Activated T-cell treated with anti-CD3 and anti-CD28 coated beads, Interleukin-2, amount 50 U/mL, for 4 hours (primary cell): ENCODE results near the gene MYLK. TPM values are rescaled to one million over a fixed set of nuclear protein-coding genes. Genes with fewer than 3 reads are reported as not detected.
"Not testable (repeated sequence)": the region's sequence is repeated elsewhere in the genome, so short reads cannot be mapped to it uniquely, and the experiment has no call there.

Experiments
- ATAC-seq, 2 donors: fragments of 200-7000 bp; cut with Tn5 transposase; one replicate each; pipeline ENCODE4 v1.10.0; 2021
- DNase-seq: peaks from one replicate; pipeline ENCODE4 v3.0.0-alpha.2; 2020
- H3K27me3 Mint-ChIP-seq: one replicate; pipeline ENCODE4 v1.8.0; 2021; ENCODE audit warnings: low read depth, mixed read lengths
- H3K36me3 Mint-ChIP-seq: one replicate; pipeline ENCODE4 v1.8.0; 2022; ENCODE audit warnings: mixed read lengths; ENCODE audit not compliant: insufficient read depth
- H3K4me1 Mint-ChIP-seq: one replicate; pipeline ENCODE4 v1.8.0; 2021; ENCODE audit warnings: low read depth, mixed read lengths
- H3K4me3 Mint-ChIP-seq: one replicate; pipeline ENCODE4 v1.8.0; 2021; ENCODE audit warnings: mild to moderate bottlenecking, moderate library complexity, mixed read lengths
- H3K9me3 Mint-ChIP-seq: one replicate; pipeline ENCODE4 v1.8.0; 2021; ENCODE audit warnings: mixed read lengths
- total RNA-seq, 3 donors: library from RNA; stranded (reverse); gene quantifications; one replicate each; pipeline ENCODE4 v1.2.1, GENCODE V29; 2021

The MYLK gene
- total RNA-seq, 3 donors from 2014 or later, result 0.60 to 0.92 (median 0.68) TPM

- Mint-ChIP-seq H3K9me3 (no peaks in the 10 kb centered on the region), H3K4me3 (no peak overlapping the region), H3K27me3 (no peaks in the 10 kb centered on the region), H3K4me1 (peaks cover 1% of the 10 kb centered on the region), H3K36me3 (peaks cover 7% of the 10 kb centered on the region)
- DNase-seq (no peak), ATAC-seq (no peak)
These were observed 278.3 kb downstream of the MYLK start for GRCh38 chr3:123605789-123606234.

DNA sequence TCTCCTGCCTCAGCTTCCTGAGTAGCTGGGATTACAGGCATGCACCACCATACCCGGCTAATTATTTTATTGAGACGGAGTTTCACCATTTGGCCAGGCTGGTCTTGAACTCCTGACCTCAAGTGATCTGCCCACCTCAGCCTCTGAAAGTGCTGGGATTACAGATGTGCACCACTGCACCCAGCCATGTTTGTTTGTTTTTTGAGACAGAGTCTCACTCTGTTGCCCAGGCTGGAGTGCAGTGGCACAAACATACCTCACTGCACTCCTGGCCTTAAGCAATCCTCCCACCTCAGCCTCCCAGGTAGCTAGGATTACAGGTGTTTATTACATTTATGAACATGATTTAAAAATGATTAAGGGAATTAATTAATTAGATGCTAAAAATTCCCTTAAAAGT, 281.0 kb downstream of the MYLK start:
- H3K9me3 Mint-ChIP-seq, ATAC-seq, H3K4me1 Mint-ChIP-seq, H3K4me3 Mint-ChIP-seq, H3K27me3 Mint-ChIP-seq, DNase-seq: not testable (repeated sequence)
- H3K36me3 Mint-ChIP-seq, result peaks cover 17% of the 10 kb centered on the region

DNA sequence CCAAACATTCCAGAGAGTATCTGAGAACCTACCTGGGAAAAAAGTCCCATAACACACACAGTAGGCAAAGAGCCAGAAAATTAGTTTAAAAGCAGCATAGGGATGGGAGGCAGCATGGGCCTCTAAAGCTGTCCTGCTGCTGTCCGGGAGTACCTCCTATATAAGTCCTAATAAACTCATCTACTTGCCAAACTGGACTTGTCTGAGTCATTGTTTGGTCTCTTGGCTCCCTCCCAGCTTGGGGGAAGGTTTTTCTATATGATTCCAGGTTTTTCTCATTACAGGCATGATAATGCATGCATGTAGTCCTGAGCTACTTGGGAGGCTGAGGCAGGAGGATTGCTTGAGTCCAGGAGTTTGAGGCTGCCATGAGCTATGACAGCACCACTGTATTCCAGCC, 281.8 kb downstream of the MYLK start:
- DNase-seq (no peak), ATAC-seq (no peak)
- H3K9me3 Mint-ChIP-seq, result no peaks in the 10 kb centered on the region
- no peaks in the 10 kb centered on the region for H3K27me3 Mint-ChIP-seq
- no peak overlapping the region for H3K4me3 Mint-ChIP-seq
- H3K4me1 Mint-ChIP-seq, result no peaks in the 10 kb centered on the region
- peaks cover 20% of the 10 kb centered on the region for H3K36me3 Mint-ChIP-seq

DNA sequence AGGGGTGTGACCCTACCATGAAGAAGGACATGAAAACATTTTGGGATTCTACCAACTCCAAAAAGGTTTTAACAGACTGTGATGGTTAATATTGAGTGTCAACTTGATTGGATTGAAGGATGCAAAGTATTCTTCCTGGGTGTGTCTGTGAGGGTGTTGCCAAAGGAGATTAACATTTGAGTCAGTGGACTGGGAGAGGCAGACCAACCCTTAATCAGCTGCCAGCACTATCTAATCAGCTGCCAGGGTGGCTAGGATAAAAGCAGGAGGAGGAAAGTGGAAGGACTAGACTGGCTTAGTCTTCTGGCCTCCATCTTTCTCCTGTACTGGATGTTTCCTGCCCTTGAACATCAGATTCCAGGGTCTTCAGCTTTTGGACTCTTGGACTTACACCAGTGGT, 283.3 kb downstream of the MYLK start:
- not testable (repeated sequence) for H3K4me1 Mint-ChIP-seq, H3K27me3 Mint-ChIP-seq, ATAC-seq, H3K4me3 Mint-ChIP-seq, DNase-seq, H3K9me3 Mint-ChIP-seq
- H3K36me3 Mint-ChIP-seq, result peaks cover 20% of the 10 kb centered on the region

DNA sequence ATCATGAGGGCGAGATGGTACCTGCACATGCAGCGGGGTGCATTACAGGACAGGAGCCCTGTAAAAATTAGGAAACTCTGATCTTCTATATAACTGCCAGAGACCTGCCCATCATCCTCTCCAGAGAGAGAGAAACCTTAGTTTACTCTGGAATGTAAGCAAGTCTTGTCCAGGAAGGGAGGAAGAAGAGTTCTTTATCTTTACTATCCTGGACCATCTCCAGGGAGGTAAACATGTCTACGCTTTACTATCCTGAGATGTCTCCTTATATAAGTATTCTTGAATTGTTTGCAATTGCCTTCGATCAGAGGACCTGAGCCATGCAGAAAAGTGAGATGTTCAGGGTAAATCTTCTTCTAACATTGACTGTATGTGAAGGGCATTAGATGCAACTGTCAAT, 286.6 kb downstream of the MYLK start:
- Mint-ChIP-seq H3K36me3 (peaks cover 19% of the 10 kb centered on the region), H3K4me1 (no peaks in the 10 kb centered on the region), H3K27me3 (no peaks in the 10 kb centered on the region), H3K4me3 (no peak overlapping the region), H3K9me3 (no peaks in the 10 kb centered on the region)
- no peak for ATAC-seq
- no peak for DNase-seq

DNA sequence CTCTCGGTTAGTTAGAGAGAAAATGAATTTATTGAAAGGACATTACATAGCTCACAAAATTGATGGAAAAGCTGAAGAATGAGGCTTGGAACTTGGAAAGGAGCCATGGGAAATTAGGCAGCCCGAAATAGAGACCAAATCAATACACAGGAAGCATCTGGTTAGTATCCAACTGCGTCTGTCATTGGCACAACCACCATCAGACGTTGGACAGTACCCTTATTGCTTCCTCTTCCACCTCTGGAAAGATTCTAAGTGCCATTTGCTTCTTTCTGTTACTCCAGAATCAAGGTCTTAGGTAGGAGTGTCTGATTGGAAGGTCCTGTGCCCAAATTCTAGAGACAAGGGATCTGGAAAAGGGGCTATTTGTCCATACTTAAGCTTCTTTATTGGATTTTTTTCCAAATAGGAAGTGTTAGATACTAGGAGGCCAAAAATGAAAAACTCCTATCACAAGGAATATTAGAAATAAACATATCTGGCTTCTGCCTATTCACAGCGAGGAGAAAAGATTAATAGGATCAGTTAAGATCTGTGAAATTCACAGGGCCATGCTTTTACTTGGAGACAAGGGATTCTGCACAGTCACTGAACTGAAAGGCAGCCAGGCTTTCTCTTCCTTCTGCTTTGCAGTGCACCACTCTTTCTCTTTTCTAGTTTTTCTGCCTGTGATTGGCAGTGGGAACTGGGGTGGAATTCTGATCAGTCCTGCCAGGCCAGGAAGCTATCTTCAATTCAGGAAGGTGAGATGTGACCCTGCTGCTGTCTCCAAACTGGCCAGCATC, 288.5 kb downstream of the MYLK start:
- Mint-ChIP-seq H3K9me3 (peaks cover 6% of the 10 kb centered on the region), H3K4me3 (no peak overlapping the region), H3K4me1 (no peaks in the 10 kb centered on the region), H3K27me3 (no peaks in the 10 kb centered on the region), H3K36me3 (peaks cover 25% of the 10 kb centered on the region)
- DNase-seq (no peak), ATAC-seq (no peak)

DNA sequence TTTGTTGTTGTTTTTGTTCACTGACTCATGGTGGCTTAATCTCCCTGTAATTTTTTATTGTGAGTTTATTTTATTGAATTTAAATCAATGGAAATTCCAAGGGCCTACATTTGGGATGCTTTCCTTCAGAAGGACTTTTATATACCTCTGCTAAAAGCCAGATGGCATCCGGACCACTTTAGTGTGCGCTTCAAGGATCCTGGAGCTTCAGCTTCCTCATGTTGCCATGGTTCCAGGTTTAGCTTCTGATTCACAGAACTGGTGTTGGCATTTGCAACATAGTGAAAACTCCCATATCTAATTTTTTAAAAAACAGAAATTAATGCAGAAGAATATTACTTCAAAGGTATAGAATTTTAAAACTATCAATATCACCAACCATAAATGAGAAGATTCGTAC, 290.8 kb downstream of the MYLK start:
- H3K27me3 Mint-ChIP-seq, result no peaks in the 10 kb centered on the region
- no peak for ATAC-seq
- H3K36me3 Mint-ChIP-seq, result peaks cover 30% of the 10 kb centered on the region
- peaks cover 6% of the 10 kb centered on the region for H3K9me3 Mint-ChIP-seq
- H3K4me1 Mint-ChIP-seq, result no peaks in the 10 kb centered on the region
- no peak overlapping the region for H3K4me3 Mint-ChIP-seq
- no peak for DNase-seq

DNA sequence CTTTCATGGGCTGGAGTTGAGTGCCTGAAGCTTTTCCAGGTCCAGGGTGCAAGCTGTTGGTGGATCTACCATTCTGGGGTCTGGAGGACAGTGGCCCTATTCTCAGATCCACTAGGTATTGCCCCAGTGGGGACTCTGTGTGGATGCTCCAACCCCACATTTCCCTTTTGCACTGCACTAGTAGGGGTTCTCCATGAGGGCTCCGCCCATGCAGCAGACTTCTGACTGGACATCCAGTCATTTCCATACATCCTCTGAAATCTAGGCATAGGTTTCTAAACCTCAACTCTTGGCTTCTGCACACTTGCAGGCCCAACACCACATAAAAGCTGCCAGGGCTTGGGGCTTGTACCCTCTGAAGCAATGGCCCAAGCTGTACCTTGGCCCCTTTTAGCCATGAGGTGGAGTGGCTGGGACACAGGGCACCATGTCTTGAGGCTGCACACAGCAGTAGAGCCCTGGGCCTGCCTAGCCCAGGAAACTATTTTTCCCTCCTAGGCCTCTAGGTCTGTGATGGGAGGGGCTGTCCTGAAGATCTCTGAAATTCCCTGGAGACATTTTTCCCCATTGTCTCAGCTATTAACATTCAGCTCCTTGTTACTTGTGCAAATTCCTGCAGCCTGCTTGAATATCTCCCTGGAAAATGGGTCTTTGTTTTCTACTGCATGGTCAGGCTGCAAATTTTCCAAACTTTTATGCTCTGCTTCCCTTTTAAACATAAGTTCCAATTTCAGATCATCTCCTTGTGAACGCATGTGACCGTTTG, 293.3 kb downstream of the MYLK start:
- ATAC-seq (no peak), DNase-seq (no peak)
- Mint-ChIP-seq H3K36me3 (peaks cover 29% of the 10 kb centered on the region), H3K27me3 (no peaks in the 10 kb centered on the region), H3K4me1 (peaks cover 3% of the 10 kb centered on the region), H3K9me3 (peaks cover 6% of the 10 kb centered on the region), H3K4me3 (no peak overlapping the region)

DNA sequence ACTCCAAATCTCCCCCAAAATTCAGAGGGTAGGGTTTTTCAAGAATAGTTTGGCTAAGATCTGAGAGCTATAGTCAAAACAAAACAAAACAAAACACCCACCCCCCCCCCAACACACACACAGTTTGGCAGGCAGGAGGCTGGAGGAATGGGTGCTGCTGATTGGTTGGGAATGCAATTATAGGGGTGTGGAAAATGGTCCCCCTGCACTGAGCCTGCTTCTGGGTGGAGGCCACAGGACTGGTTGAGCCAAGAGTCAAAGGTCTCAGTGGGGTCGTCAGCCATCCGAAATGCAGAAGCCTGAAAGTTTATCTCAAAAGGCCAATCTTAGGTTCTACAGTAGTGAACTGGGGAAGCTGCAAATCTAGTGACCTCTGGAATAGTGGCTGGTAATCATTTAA, 296.7 kb downstream of the MYLK start:
- Mint-ChIP-seq H3K4me1 (peaks cover 20% of the 10 kb centered on the region), H3K4me3 (no peak overlapping the region), H3K27me3 (no peaks in the 10 kb centered on the region), H3K9me3 (peaks cover 6% of the 10 kb centered on the region), H3K36me3 (peaks cover 27% of the 10 kb centered on the region)
- no peak for ATAC-seq
- DNase-seq, result no peak

- DNase-seq, result no peak
- H3K4me3 Mint-ChIP-seq, result no peak overlapping the region
- ATAC-seq, result no peak
- H3K27me3 Mint-ChIP-seq, result no peaks in the 10 kb centered on the region
- H3K36me3 Mint-ChIP-seq, result peaks cover 24% of the 10 kb centered on the region
- peaks cover 21% of the 10 kb centered on the region for H3K4me1 Mint-ChIP-seq
- peaks cover 6% of the 10 kb centered on the region for H3K9me3 Mint-ChIP-seq
These were observed 297.2 kb downstream of the MYLK start for GRCh38 chr3:123586968-123587367.

GRCh38 chr3:123586131-123586530, 298.0 kb downstream of the MYLK start:
- no peak for ATAC-seq
- Mint-ChIP-seq H3K36me3 (peaks cover 25% of the 10 kb centered on the region), H3K4me1 (peaks cover 21% of the 10 kb centered on the region), H3K9me3 (peaks cover under 1% of the 10 kb centered on the region), H3K4me3 (no peak overlapping the region), H3K27me3 (no peaks in the 10 kb centered on the region)
- DNase-seq, result peak; percentile 15

DNA sequence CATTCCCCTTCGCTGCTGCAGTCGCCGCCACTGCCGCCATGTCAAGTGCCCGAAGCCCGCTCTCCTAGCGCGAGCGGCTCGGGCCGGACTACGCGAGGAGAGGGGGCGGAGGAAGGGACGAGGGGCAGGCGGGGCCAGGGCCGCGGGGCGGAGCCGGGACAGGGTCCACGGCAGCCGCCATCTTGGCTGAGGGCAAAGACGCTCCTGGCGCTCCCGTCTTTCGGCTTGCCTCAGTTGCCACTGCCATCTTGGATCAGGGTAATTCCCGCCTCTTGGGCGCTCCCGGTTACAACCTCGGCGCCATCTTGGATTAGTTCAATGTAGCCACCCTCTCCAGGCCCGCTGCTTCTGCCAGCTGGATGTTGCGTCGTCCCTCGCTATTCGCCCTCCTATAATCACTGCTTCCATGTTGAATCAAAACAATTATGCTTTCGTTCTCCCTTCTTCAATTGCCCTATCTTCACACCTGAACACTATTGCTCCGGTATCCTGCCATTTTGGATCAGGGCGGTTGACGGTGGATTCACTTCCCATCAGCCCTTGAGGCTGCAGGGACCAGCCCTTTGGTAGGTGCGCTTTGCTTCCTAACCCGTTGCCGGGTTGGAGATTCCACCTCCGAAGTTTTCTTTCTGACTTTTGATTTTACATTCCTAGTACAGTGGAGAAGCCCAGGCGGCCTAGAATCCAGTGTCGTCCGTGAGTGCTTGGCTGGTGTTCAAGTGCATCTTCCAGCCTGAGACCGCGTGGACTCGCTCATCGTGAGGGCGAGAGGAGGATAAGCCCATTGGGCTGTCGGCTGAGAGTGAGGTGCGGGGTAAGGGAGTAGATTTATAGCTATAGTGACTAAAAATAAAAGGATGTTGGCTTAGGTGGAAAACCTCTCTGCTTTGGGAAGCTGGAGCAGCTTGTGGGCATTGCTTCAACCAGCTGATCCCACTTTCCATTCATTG, 298.9 kb downstream of the MYLK start, which contains the start of gene HACD2:
Gene HACD2 (minus strand): TSS at position 66 of the 950 bp plus-strand sequence. CDS start 26 bp downstream, at position 40.
- peaks cover 21% of the 10 kb centered on the region for H3K4me1 Mint-ChIP-seq
- H3K36me3 Mint-ChIP-seq, result peaks cover 22% of the 10 kb centered on the region
- no peak within 1 kb of the TSS for H3K4me3 Mint-ChIP-seq
- H3K27me3 Mint-ChIP-seq, result no peaks in the 10 kb centered on the region
- ATAC-seq, result peak; percentile 94
- H3K9me3 Mint-ChIP-seq, result no peaks in the 10 kb centered on the region
- DNase-seq, result peak; percentile 91

- ATAC-seq, result peak; percentile 26 to 30
- peak; percentile 30 for DNase-seq
These were observed 299.7 kb downstream of the MYLK start for GRCh38 chr3:123584284-123584987.

More at GRCh38 chr3:123584284-123584987, 299.7 kb downstream of the MYLK start:
- Mint-ChIP-seq H3K4me1 (peaks cover 21% of the 10 kb centered on the region), H3K9me3 (no peaks in the 10 kb centered on the region), H3K36me3 (peaks cover 21% of the 10 kb centered on the region), H3K27me3 (no peaks in the 10 kb centered on the region), H3K4me3 (no peak overlapping the region)
